Measurements from ENCODE around the gene OR1G1.
"Not testable (repeated sequence)": the region's sequence is repeated elsewhere in the genome, so short reads cannot be mapped to it uniquely, and the experiment has no call there.

OR1G1 gene

GRCh38 chr17:3127451-3127850, at the start of gene OR1G1:
Gene OR1G1 (minus strand): TSS chr17:3127551. CDS start chr17:3127551, 0 bp downstream.
- no peaks in the 10 kb centered on the region for H3K27me3 ChIP-seq (ENCODE audit: control insufficient read depth, insufficient read depth, low read length)
- no peaks in the 10 kb centered on the region for H3K9me3 ChIP-seq (ENCODE audit: control insufficient read depth, insufficient read depth, low read length)
- H3K4me1 ChIP-seq (ENCODE audit: control insufficient read depth, insufficient read depth, low read length), result no peaks in the 10 kb centered on the region
- no peak within 1 kb of the TSS for H3K27ac ChIP-seq (ENCODE audit: low read length)
- WGBS (ENCODE audit: insufficient coverage, insufficient read length), result no CpG with 5 or more reads among the region's 2 CpGs
- H3K4me3 ChIP-seq (ENCODE audit: low read length), result no peak within 1 kb of the TSS
- DNase-seq (ENCODE audit: low read depth, low spot score), result no peak
- no peaks in the 10 kb centered on the region for H3K36me3 ChIP-seq (ENCODE audit: control insufficient read depth, insufficient read depth, low read length)

- H3K27ac ChIP-seq (ENCODE audit: low read length), result no peak overlapping the region
- no peaks in the 10 kb centered on the region for H3K27me3 ChIP-seq (ENCODE audit: control insufficient read depth, insufficient read depth, low read length)
- no CpG with 5 or more reads among the region's 5 CpGs for WGBS (ENCODE audit: insufficient coverage, insufficient read length)
- no peak for DNase-seq (ENCODE audit: low read depth, low spot score)
- H3K4me3 ChIP-seq (ENCODE audit: low read length), result no peak overlapping the region
- H3K4me1 ChIP-seq (ENCODE audit: control insufficient read depth, insufficient read depth, low read length), result no peaks in the 10 kb centered on the region
- H3K36me3 ChIP-seq (ENCODE audit: control insufficient read depth, insufficient read depth, low read length), result no peaks in the 10 kb centered on the region
- no peaks in the 10 kb centered on the region; the same call in 1 of the 2 replicates for H3K9me3 ChIP-seq (ENCODE audit: control insufficient read depth, insufficient read depth, low read length)
These were observed 40.2 kb upstream of the OR1G1 start for GRCh38 chr17:3167574-3167973.

GRCh38 chr17:3157218-3157617, 29.9 kb upstream of the OR1G1 start:
- no peaks in the 10 kb centered on the region for H3K36me3 ChIP-seq (ENCODE audit: control insufficient read depth, insufficient read depth, low read length)
- WGBS (ENCODE audit: insufficient coverage, insufficient read length), result no CpG with 5 or more reads among the region's 1 CpG
- no peak overlapping the region for H3K27ac ChIP-seq (ENCODE audit: low read length)
- DNase-seq (ENCODE audit: low read depth, low spot score), result no peak
- H3K4me1 ChIP-seq (ENCODE audit: control insufficient read depth, insufficient read depth, low read length), result peaks cover 2% of the 10 kb centered on the region; the same call in 1 of the 2 replicates
- H3K9me3 ChIP-seq (ENCODE audit: control insufficient read depth, insufficient read depth, low read length), result no peaks in the 10 kb centered on the region
- H3K27me3 ChIP-seq (ENCODE audit: control insufficient read depth, insufficient read depth, low read length), result 0 out of 2 replicates have a peak, but pooled peaks cover 2% of the 10 kb centered on the region
- no peak overlapping the region for H3K4me3 ChIP-seq (ENCODE audit: low read length)

- H3K4me1 ChIP-seq (ENCODE audit: control insufficient read depth, insufficient read depth, low read length); H3K9me3 ChIP-seq (ENCODE audit: control insufficient read depth, insufficient read depth, low read length); H3K27ac ChIP-seq (ENCODE audit: low read length); DNase-seq (ENCODE audit: low read depth, low spot score); H3K36me3 ChIP-seq (ENCODE audit: control insufficient read depth, insufficient read depth, low read length); H3K4me3 ChIP-seq (ENCODE audit: low read length); H3K27me3 ChIP-seq (ENCODE audit: control insufficient read depth, insufficient read depth, low read length): not testable (repeated sequence)
- no CpG with 5 or more reads among the region's 3 CpGs for WGBS (ENCODE audit: insufficient coverage, insufficient read length)
These were observed 10.1 kb upstream of the OR1G1 start for GRCh38 chr17:3137494-3137893.

GRCh38 chr17:3104322-3104721, 23.0 kb downstream of the OR1G1 start, which contains the start of gene OR1D2:
Gene OR1D2 (minus strand): TSS chr17:3104422. CDS start chr17:3092996, 11,426 bp downstream.
- WGBS (ENCODE audit: insufficient coverage, insufficient read length), result no CpG with 5 or more reads among the region's 3 CpGs
- H3K4me1 ChIP-seq (ENCODE audit: control insufficient read depth, insufficient read depth, low read length), result no peaks in the 10 kb centered on the region
- DNase-seq (ENCODE audit: low read depth, low spot score), result no peak
- H3K27me3 ChIP-seq (ENCODE audit: control insufficient read depth, insufficient read depth, low read length), result no peaks in the 10 kb centered on the region
- no peaks in the 10 kb centered on the region for H3K9me3 ChIP-seq (ENCODE audit: control insufficient read depth, insufficient read depth, low read length)
- H3K4me3 ChIP-seq (ENCODE audit: low read length), result no peak within 1 kb of the TSS
- H3K27ac ChIP-seq (ENCODE audit: low read length), result no peak within 1 kb of the TSS
- H3K36me3 ChIP-seq (ENCODE audit: control insufficient read depth, insufficient read depth, low read length), result no peaks in the 10 kb centered on the region

Measured in iPS DF 6.9 (cell line).